Naive thymus-derived CD8-positive, alpha-beta T cell (primary cell): ENCODE measurements around the gene INAFM2. TPM values are rescaled to one million over a fixed set of nuclear protein-coding genes. Genes with fewer than 3 reads are reported as not detected.

Source experiments
- ATAC-seq, 2 donors: fragments of 150-1000 bp; cut with Tn5 transposase in 1 of 2; sonication (Bioruptor Pico), chemical (Tn5 transposase) in 1 of 2; 1 replicate in 1 of 2; 2 replicates in 1 of 2; pipeline ENCODE4 v1.10.0; 2021; ENCODE audit warnings: mild to moderate bottlenecking in 2 of 2, moderate library complexity in 2 of 2
- POLR2A ChIA-PET: fragments of 350-600 bp; sonication (Branson Sonifier 250); formaldehyde crosslinking; loops from one replicate; lab custom pipeline; 2021; ENCODE audit warnings: antibody characterized with exemption; lab: Charles Lee
- DNase-seq, 10 donors: peaks; one replicate each; pipeline versions ENCODE4 v3.0.0 to v3.0.0-alpha.2; 2020 to 2022
- H3K27ac Mint-ChIP-seq, 10 donors: one replicate each; pipeline ENCODE4 v1.8.0; 2020 to 2022; ENCODE audit warnings: mild to moderate bottlenecking in 10 of 10, mixed read lengths in 10 of 10, moderate library complexity in 4 of 10, inconsistent platforms in 1 of 10
- H3K27me3 Mint-ChIP-seq, 5 donors: one replicate each; pipeline ENCODE4 v1.8.0; 2021 to 2022; ENCODE audit warnings: mixed read lengths in 5 of 5
- H3K36me3 Mint-ChIP-seq, 3 donors: one replicate each; pipeline ENCODE4 v1.8.0; 2020 to 2022; ENCODE audit warnings: mixed read lengths in 3 of 3, mild to moderate bottlenecking in 2 of 3, inconsistent platforms in 1 of 3
- H3K4me1 Mint-ChIP-seq, 4 donors: one replicate each; pipeline ENCODE4 v1.8.0; 2021 to 2022; ENCODE audit warnings: mixed read lengths in 4 of 4
- H3K4me3 Mint-ChIP-seq, 10 donors: one replicate each; pipeline ENCODE4 v1.8.0; 2020 to 2022; ENCODE audit warnings: mild to moderate bottlenecking in 10 of 10, mixed read lengths in 10 of 10, moderate library complexity in 6 of 10, inconsistent platforms in 1 of 10
- H3K9me3 Mint-ChIP-seq, 9 donors: one replicate each; pipeline ENCODE4 v1.8.0; 2020 to 2022; ENCODE audit warnings: mixed read lengths in 9 of 9, mild to moderate bottlenecking in 3 of 9, inconsistent platforms in 1 of 9, moderate library complexity in 1 of 9
- polyA plus RNA-seq, 3 donors: library from polyadenylated mRNA; unstranded; fragments of 300-500 nt; fragmentation: Illumina TruSeq; gene quantifications; one replicate each; pipeline ENCODE4 v1.2.3, GENCODE V29; 2021
- total RNA-seq, 8 experiments: library from RNA in 2 of 8; stranded (reverse) in 2 of 8; gene quantifications; one replicate each; pipeline ENCODE4 v1.2.3 and lab custom pipeline; 2021 to 2026

The INAFM2 gene
- total and polyA plus RNA-seq, 5 experiments from 2014 or later = 0.69 to 8.1 (median 2.5) TPM

GRCh38 chr15:40360015-40360414, 36.5 kb downstream of the INAFM2 start:
- no peak for DNase-seq
- POLR2A ChIA-PET = no interaction called here
- peaks cover 7 to 22% (median 14%) of the 10 kb centered on the region in 4 donors for H3K4me1 Mint-ChIP-seq
- no peak for ATAC-seq
- H3K36me3 Mint-ChIP-seq = peaks cover 0 to 3% (median 0%) of the 10 kb centered on the region in 3 donors
- peak overlapping the region in 4 of 10 donors; percentile 22 to 82 (median 63) for H3K4me3 Mint-ChIP-seq
- H3K27me3 Mint-ChIP-seq = peaks cover 0 to 22% (median 2%) of the 10 kb centered on the region in 5 donors
- H3K9me3 Mint-ChIP-seq = no peaks in the 10 kb centered on the region
- H3K27ac Mint-ChIP-seq = no peak overlapping the region

DNA sequence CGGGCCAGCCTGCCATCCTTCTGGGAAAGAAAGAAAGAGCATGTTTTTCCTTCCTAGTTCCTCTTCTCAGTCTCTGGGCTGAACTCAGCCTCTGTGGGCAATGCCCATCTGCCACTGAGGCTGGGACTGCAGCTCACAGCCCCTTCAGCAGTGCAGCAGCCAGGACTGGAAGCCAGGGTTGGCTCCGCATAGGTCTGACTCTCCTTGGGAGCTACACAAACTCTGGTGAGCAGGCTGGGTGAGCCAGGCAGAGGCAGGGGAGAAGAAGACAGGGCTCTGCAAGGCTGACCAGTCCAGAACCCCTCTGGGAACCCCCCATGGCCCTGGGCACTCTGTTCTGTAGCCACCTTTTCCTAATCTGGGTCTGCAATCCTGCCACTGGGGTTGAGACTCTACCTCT, 38.1 kb downstream of the INAFM2 start:
- Mint-ChIP-seq H3K27ac (no peak overlapping the region), H3K27me3 (peaks cover 0 to 7% (median 2%) of the 10 kb centered on the region in 5 donors), H3K9me3 (no peaks in the 10 kb centered on the region), H3K4me1 (peaks cover 17 to 27% (median 21%) of the 10 kb centered on the region in 4 donors), H3K36me3 (peaks cover 0 to 3% (median 0%) of the 10 kb centered on the region in 3 donors), H3K4me3 (no peak overlapping the region)
- POLR2A ChIA-PET = no interaction called here
- no peak for ATAC-seq
- no peak for DNase-seq

DNA sequence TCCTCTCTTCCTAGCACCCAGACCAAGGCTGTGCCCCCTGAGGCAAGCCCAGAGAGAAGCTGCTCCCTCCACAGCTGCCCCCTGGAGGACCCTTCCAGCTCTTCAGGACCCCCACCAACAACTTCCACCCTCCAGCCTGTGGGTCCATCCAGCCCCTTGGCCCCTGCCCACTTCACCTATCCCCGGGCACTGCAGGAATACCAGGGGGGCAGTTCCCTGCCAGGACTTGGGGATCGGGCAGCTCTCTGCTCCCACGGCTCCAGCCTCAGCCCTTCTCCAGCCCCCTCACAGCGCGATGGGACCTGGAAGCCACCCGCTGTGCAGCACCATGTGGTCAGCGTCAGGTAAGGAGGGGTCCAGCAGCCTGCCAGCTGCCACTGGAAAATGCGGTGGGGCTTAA, 40.1 kb downstream of the INAFM2 start:
- POLR2A ChIA-PET = no interaction called here
- DNase-seq = no peak
- Mint-ChIP-seq H3K9me3 (no peaks in the 10 kb centered on the region), H3K27ac (no peak overlapping the region), H3K4me1 (peaks cover 25 to 35% (median 30%) of the 10 kb centered on the region in 4 donors), H3K36me3 (peaks cover 0 to 3% (median 0%) of the 10 kb centered on the region in 3 donors), H3K4me3 (no peak overlapping the region), H3K27me3 (no peaks in the 10 kb centered on the region)
- ATAC-seq = no peak

GRCh38 chr15:40364251-40364650, 40.8 kb downstream of the INAFM2 start:
- no peaks in the 10 kb centered on the region for H3K27me3 Mint-ChIP-seq
- no peak for DNase-seq
- H3K27ac Mint-ChIP-seq = no peak overlapping the region
- no peak overlapping the region for H3K4me3 Mint-ChIP-seq
- no peak for ATAC-seq
- H3K36me3 Mint-ChIP-seq = peaks cover 0 to 3% (median 0%) of the 10 kb centered on the region in 3 donors
- POLR2A ChIA-PET = no interaction called here
- peaks cover 22 to 32% (median 30%) of the 10 kb centered on the region in 4 donors for H3K4me1 Mint-ChIP-seq
- H3K9me3 Mint-ChIP-seq = no peaks in the 10 kb centered on the region

- H3K4me1 Mint-ChIP-seq = peaks cover 22 to 34% (median 30%) of the 10 kb centered on the region in 4 donors
- H3K27me3 Mint-ChIP-seq = no peaks in the 10 kb centered on the region
- peaks cover 0 to 3% (median 0%) of the 10 kb centered on the region in 3 donors for H3K36me3 Mint-ChIP-seq
- peak overlapping the region in 1 of 10 donors; percentile 25 for H3K27ac Mint-ChIP-seq
- DNase-seq = no peak
- H3K4me3 Mint-ChIP-seq = peak overlapping the region in 2 of 10 donors; percentile 47
- POLR2A ChIA-PET = no interaction called here
- H3K9me3 Mint-ChIP-seq = no peaks in the 10 kb centered on the region
- ATAC-seq = no peak
Measured at GRCh38 chr15:40365016-40365415, 41.5 kb downstream of the INAFM2 start.

DNA sequence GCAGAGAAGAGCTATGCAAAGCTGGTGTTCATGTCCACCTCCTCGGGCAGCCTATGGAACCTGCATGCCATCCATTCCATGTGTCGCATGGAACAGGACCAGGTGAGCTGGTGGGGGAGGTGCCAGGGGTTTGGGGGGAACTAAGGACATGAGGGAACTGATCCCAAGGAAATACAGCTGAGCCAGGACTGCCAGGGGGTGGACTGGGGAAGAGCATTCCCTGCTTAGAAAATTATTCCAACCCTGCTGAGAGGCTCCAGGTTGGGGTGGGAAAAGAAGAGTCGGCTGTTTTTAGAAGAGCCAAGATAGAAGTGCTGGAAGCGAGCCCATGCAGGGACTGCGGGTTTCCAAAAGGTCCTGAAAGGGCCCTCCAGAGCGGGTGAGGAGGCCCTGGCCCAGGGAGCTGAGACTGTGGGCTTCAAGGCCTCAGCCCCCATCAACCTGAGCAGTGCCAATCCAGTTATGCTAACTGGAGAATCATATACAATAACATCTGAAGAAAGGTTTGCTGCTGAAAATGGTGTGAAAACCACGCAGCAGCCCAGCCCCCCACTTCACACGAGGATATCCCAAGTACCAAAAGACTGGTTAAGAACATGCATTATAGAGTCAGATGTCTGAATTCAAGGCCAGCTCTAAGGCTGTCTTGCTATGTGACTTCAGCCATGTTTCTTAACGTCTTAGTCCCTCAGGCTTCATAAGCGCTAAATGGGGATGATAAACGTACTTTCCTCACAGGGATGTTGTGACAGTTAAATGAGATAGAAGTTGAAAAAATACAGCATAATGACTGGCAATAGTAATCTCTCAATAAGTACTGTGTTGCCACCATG, 42.3 kb downstream of the INAFM2 start:
- no peak for DNase-seq
- ATAC-seq = no peak
- Mint-ChIP-seq H3K27me3 (no peaks in the 10 kb centered on the region), H3K4me1 (peaks cover 22 to 34% (median 30%) of the 10 kb centered on the region in 4 donors), H3K36me3 (peaks cover 0 to 3% (median 0%) of the 10 kb centered on the region in 3 donors), H3K4me3 (peak overlapping the region in 9 of 10 donors; percentile 19 to 60 (median 43)), H3K9me3 (no peaks in the 10 kb centered on the region), H3K27ac (peak overlapping the region in 1 of 10 donors; percentile 25)
- POLR2A ChIA-PET = interaction anchor here (1.2 kb wide), 1 partner anchor 41 kb away, joined by 4 read pairs; no protein-coding TSS in a partner anchor

GRCh38 chr15:40366457-40367370, 43.2 kb downstream of the INAFM2 start:
- Mint-ChIP-seq H3K4me1 (peaks cover 18 to 34% (median 30%) of the 10 kb centered on the region in 4 donors), H3K4me3 (peak overlapping the region; percentile 77 to 91 (median 86)), H3K36me3 (peaks cover 0 to 3% (median 0%) of the 10 kb centered on the region in 3 donors), H3K27me3 (no peaks in the 10 kb centered on the region), H3K9me3 (no peaks in the 10 kb centered on the region), H3K27ac (peak overlapping the region in 6 of 10 donors; percentile 69 to 90 (median 78))
- no peak for ATAC-seq
- POLR2A ChIA-PET = interaction anchor here (0.9 to 2.1 kb wide), 7 partner anchors 9 to 73 kb away, joined by 3 to 8 read pairs (median 4); partner anchors contain the start of genes DISP2 and PLCB2
- DNase-seq = no peak

DNA sequence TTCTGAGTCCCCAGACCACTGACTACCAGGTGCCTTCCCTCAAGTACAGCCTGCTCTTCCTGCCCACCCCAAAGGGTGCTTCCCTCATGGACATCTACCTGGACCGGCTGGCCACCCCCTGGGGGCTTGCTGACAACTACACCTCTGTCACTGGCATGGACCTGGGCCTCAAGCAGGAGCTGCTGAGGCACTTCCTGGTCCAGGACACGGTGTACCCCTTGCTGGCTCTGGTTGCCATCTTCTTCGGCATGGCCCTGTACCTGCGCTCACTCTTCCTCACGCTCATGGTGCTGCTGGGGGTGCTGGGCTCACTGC, 43.8 kb downstream of the INAFM2 start:
- Mint-ChIP-seq H3K4me1 (peaks cover 20 to 31% (median 29%) of the 10 kb centered on the region in 4 donors), H3K36me3 (peaks cover 0 to 3% (median 0%) of the 10 kb centered on the region in 3 donors), H3K4me3 (peak overlapping the region; percentile 77 to 91 (median 86)), H3K27me3 (no peaks in the 10 kb centered on the region), H3K27ac (peak overlapping the region; percentile 69 to 90 (median 83)), H3K9me3 (no peaks in the 10 kb centered on the region)
- ATAC-seq (no peak), DNase-seq (no peak)
- POLR2A ChIA-PET = interaction anchor here (0.9 to 2.1 kb wide), 8 partner anchors 10 to 72 kb away, joined by 3 to 8 read pairs (median 4); partner anchors contain the start of genes DISP2 and PLCB2

DNA sequence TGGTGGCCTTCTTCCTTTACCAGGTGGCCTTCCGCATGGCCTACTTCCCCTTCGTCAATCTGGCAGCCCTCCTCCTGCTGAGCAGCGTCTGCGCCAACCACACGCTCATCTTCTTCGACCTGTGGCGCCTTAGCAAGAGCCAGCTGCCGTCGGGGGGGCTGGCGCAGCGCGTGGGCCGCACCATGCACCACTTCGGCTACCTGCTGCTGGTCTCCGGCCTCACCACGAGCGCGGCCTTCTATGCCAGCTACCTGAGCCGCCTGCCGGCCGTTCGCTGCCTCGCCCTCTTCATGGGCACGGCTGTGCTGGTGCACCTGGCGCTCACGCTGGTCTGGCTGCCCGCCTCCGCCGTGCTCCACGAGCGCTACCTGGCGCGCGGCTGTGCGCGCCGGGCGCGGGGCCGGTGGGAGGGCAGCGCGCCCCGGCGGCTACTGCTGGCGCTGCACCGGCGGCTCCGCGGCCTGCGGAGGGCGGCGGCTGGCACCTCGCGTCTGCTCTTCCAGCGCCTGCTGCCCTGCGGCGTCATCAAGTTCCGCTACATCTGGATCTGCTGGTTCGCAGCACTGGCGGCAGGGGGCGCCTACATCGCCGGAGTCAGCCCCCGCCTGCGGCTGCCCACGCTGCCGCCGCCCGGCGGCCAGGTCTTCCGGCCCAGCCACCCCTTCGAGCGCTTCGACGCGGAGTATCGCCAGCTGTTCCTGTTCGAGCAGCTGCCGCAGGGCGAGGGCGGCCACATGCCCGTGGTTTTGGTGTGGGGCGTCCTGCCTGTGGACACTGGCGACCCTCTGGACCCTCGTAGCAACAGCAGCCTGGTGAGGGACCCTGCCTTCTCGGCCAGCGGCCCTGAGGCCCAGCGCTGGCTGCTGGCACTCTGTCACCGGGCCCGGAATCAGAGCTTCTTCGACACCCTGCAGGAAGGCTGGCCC, 44.5 kb downstream of the INAFM2 start:
- no peaks in the 10 kb centered on the region for H3K36me3 Mint-ChIP-seq
- peak; percentile 79 to 92 (median 86) for DNase-seq
- H3K27ac Mint-ChIP-seq = peak overlapping the region; percentile 69 to 90 (median 83)
- H3K4me1 Mint-ChIP-seq = peaks cover 18 to 29% (median 26%) of the 10 kb centered on the region in 4 donors
- POLR2A ChIA-PET = interaction anchor here (0.9 to 2.1 kb wide), 11 partner anchors 10 to 71 kb away, joined by 3 to 8 read pairs (median 3); partner anchors contain the start of genes DISP2, KNSTRN and PLCB2
- peak overlapping the region; percentile 77 to 91 (median 86) for H3K4me3 Mint-ChIP-seq
- ATAC-seq = peak; percentile 94 to 96
- no peaks in the 10 kb centered on the region for H3K9me3 Mint-ChIP-seq
- H3K27me3 Mint-ChIP-seq = no peaks in the 10 kb centered on the region

GRCh38 chr15:40368719-40369473, 45.4 kb downstream of the INAFM2 start:
- POLR2A ChIA-PET = interaction anchor here (0.7 to 2.1 kb wide), 8 partner anchors 11 to 61 kb away, joined by 3 to 8 read pairs (median 3); partner anchors contain the start of genes DISP2, IVD, KNSTRN and PLCB2
- Mint-ChIP-seq H3K27ac (peak overlapping the region; percentile 5 to 89 (median 58)), H3K36me3 (no peaks in the 10 kb centered on the region), H3K4me3 (peak overlapping the region in 9 of 10 donors; percentile 0 to 86 (median 64)), H3K4me1 (peaks cover 15 to 29% (median 23%) of the 10 kb centered on the region in 4 donors), H3K27me3 (no peaks in the 10 kb centered on the region), H3K9me3 (no peaks in the 10 kb centered on the region)
- ATAC-seq (no peak), DNase-seq (no peak)
